HG03469 (cell line): ENCODE data around the gene HDAC2.
"Not testable (repeated sequence)": the region's sequence is repeated elsewhere in the genome, so short reads cannot be mapped to it uniquely, and the experiment has no call there.

Experiments
- ATAC-seq: cut with Tn5 transposase; IDR thresholded peaks from one replicate; pipeline ENCODE4 v1.9.1; 2021; ENCODE audit warnings: mild to moderate bottlenecking, moderate library complexity, moderate number of reproducible peaks; ENCODE audit not compliant: unreplicated experiment

Gene HDAC2

GRCh38 chr6:113976806-113977205 is 5.9 kb upstream of the HDAC2 start:
- ATAC-seq, result no peak

- ATAC-seq, result no peak
These were observed 793 bp upstream of the HDAC2 start for GRCh38 chr6:113971741-113972140.

- peak; percentile 10 for ATAC-seq
These were observed 802 bp downstream of the HDAC2 start for GRCh38 chr6:113969888-113970804.

DNA sequence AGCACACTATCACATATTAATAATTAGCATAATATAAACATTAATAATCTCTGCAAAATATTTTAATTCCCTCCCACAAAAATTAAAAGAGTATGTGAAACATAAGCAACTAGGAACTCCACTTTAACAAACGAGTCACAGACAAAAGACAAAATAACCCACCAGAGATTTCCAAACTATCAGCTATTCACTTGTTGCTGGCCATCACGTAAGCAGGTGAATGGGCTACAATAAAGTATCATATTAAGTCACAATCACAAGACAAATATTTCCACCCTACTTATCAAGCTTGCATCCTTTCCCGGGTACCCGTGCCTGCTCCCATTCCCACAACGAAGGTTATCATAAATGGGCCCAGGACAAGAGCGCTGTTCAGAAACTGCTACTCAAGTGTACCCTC is 2.5 kb downstream of the HDAC2 start:
- ATAC-seq, result no peak

DNA sequence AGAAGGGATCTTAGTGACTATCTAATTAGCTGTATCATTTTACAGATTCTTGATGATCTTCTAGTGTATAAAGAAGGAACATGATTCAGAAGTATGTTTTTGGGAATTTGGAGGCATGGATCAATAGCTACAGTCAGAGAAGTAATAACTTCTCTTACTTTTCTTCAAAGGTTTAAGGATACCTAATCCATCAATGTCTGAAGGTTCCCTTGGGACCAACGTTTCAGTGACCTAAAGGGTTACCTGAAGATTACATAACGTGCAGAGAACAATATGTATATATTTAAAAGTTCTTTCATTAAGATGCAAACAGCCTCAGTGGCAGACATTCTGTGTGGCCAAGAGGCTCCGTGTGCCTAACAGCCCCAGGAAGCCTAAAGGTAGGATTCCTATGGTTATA is 3.2 kb downstream of the HDAC2 start:
- no peak for ATAC-seq

- ATAC-seq, result peak; percentile 81
These were observed 10.2 kb downstream of the HDAC2 start for GRCh38 chr6:113960795-113961194.

- ATAC-seq, result no peak
These were observed 11.7 kb downstream of the HDAC2 start for GRCh38 chr6:113959235-113959634.

GRCh38 chr6:113954653-113955052 is 16.3 kb downstream of the HDAC2 start:
- no peak for ATAC-seq

DNA sequence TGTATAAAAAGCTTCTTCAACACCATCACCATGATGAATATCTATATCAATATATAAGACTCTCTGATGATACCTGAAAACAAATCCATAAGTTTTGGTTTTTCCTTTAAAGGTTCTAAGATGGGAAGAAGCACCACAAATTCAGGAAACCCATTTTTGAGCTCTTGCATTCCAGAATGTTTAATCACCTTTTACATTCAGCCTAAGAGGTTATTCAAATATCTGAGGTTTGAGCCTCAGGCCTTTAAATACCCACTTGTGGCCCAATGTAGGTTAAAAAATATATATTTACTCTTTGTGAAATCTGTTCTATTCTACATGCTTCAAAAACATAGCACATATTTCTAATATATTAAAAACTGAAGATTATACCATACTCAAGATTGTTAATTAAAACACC is 17.6 kb downstream of the HDAC2 start:
- no peak for ATAC-seq

GRCh38 chr6:113949499-113949898 is 21.4 kb downstream of the HDAC2 start:
- no peak for ATAC-seq

- no peak for ATAC-seq
These were observed 26.2 kb downstream of the HDAC2 start for GRCh38 chr6:113944701-113945100.

DNA sequence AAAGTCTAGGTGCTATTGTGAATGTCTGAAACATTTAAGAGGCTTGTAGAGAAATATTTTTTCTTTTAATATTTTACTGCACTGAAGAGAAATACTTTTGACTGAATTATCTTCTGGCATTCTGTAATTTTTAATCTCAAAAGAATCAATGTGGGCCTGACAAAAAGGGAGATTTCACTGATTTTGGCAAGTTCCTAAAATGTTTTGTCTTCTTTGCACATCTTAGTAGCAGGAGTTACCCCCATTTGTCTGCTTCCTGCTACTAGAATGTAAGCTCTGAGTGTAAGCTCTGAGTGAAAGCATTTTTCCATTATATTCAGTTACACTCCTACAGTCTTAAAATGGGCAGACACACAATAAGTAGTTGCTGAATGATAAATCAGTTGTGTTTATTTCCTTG is 31.1 kb downstream of the HDAC2 start:
- no peak for ATAC-seq

GRCh38 chr6:113936093-113936934 is 34.6 kb downstream of the HDAC2 start:
- ATAC-seq, result peak; percentile 88

- ATAC-seq, result no peak
These were observed 36.8 kb downstream of the HDAC2 start for GRCh38 chr6:113934101-113934500.

GRCh38 chr6:113931907-113932306 is 39.0 kb downstream of the HDAC2 start:
- ATAC-seq, result not testable (repeated sequence)

- ATAC-seq, result no peak
These were observed 40.8 kb downstream of the HDAC2 start for GRCh38 chr6:113930183-113930582.

- no peak for ATAC-seq
These were observed 43.9 kb downstream of the HDAC2 start for GRCh38 chr6:113927001-113927400.

DNA sequence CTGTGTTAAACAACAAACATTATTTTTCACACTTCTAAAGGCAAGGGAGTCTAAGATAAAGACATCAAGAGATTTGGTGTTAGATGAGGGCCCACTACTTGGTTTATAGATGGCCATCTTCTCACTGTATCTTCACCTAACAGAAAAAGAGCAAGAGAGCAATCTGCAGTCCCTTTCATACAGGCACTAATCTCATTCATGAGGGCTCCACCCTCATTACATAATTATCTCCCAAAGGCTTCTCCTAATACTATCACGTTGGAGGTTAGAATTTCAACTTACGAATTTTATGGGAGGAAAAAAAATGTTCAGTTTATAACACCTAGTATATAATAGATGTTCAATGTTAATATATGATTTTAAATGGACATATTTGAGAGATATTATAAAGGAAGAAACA is 45.6 kb downstream of the HDAC2 start:
- no peak for ATAC-seq

- ATAC-seq, result no peak
These were observed 46.6 kb downstream of the HDAC2 start for GRCh38 chr6:113924312-113924723.

- no peak for ATAC-seq
These were observed 47.4 kb downstream of the HDAC2 start for GRCh38 chr6:113923526-113923925.

- ATAC-seq, result no peak
These were observed 49.5 kb downstream of the HDAC2 start for GRCh38 chr6:113921299-113921904.
